K562 (cell line): Measurements from ENCODE around the gene DAD1. TPM values are rescaled to one million over a fixed set of nuclear protein-coding genes. Genes with fewer than 3 reads are reported as not detected.

ENCODE experiments used
- ARID1B ChIP-seq: fragments of 450-650 bp; IDR thresholded peaks from 2 replicates; pipeline ENCODE4 v1.6.1; 2016; ENCODE audit warnings: antibody characterized with exemption, mild to moderate bottlenecking, inconsistent platforms
- CBFA2T2 ChIP-seq: fragments of 450-650 bp; conservative IDR thresholded peaks from 2 replicates; pipeline ENCODE4 v1.6.1; 2017; ENCODE audit warnings: mild to moderate bottlenecking
- CBFA2T3 ChIP-seq: fragments of 450-650 bp; IDR thresholded peaks from 2 replicates; pipeline ENCODE4 v1.6.1; 2017
- CREM ChIP-seq: IDR thresholded peaks from 2 replicates; pipeline ENCODE4 v1.6.1; 2014; ENCODE audit warnings: antibody characterized with exemption, low read depth
- E2F5 ChIP-seq: sonication (generic); formaldehyde crosslinking; IDR thresholded peaks from 2 replicates; pipeline ENCODE4 v1.8.0; 2022; ENCODE audit warnings: mild to moderate bottlenecking, missing genetic modification reagents
- E2F6 ChIP-seq, 2 experiments: IDR thresholded peaks; 2 replicates each; pipeline ENCODE4 v1.6.1; 2011; ENCODE audit warnings: borderline replicate concordance in 1 of 2, control low read depth in 1 of 2, low read depth in 1 of 2, low read length in 1 of 2, mild to moderate bottlenecking in 1 of 2, mixed read lengths in 1 of 2, moderate library complexity in 1 of 2; ENCODE audit not compliant: insufficient read depth in 1 of 2, insufficient read length in 1 of 2, poor library complexity in 1 of 2, severe bottlenecking in 1 of 2; ENCODE audit errors: extremely low read depth in 1 of 2
- EP300 ChIP-seq: IDR thresholded peaks from 2 replicates; pipeline ENCODE4 v1.6.1; 2012; ENCODE audit warnings: low read length, improper control_type of control experiment
- HNRNPL ChIP-seq: fragments of 200-400 bp; formaldehyde crosslinking; IDR thresholded peaks from 2 replicates; pipeline ENCODE4 v1.6.1; 2017; ENCODE audit warnings: low read depth, mild to moderate bottlenecking, low read length
- L3MBTL2 ChIP-seq: fragments of 450-650 bp; IDR thresholded peaks from 2 replicates; pipeline ENCODE4 v1.6.1; 2016; ENCODE audit warnings: mild to moderate bottlenecking, moderate library complexity
- POLR2AphosphoS5 ChIP-seq: IDR thresholded peaks from 2 replicates; pipeline ENCODE4 v1.6.1; 2011; ENCODE audit warnings: mild to moderate bottlenecking, low read depth, low read length, moderate library complexity; ENCODE audit not compliant: control insufficient read depth, insufficient read depth
- RCOR1 ChIP-seq, 2 experiments: IDR thresholded peaks; 2 replicates each; pipeline ENCODE4 v1.6.1; 2012; ENCODE audit warnings: low read depth in 2 of 2, low read length in 2 of 2, borderline replicate concordance in 1 of 2, improper control_type of control experiment in 1 of 2
- STAG1 ChIP-seq: sonication (generic); formaldehyde crosslinking; IDR thresholded peaks from 2 replicates; pipeline ENCODE4 v1.5.0; 2020; ENCODE audit warnings: missing genetic modification reagents, borderline replicate concordance
- TAL1 ChIP-seq: fragments of 450-650 bp; IDR thresholded peaks from 2 replicates; pipeline ENCODE4 v1.6.1; 2016; ENCODE audit warnings: mild to moderate bottlenecking
- ZNF121 ChIP-seq: sonication (generic); formaldehyde crosslinking; conservative IDR thresholded peaks from 2 replicates; pipeline ENCODE4 v1.8.0; 2022; ENCODE audit warnings: missing genetic modification reagents
- ZNF146 ChIP-seq: IDR thresholded peaks from one replicate; pipeline ENCODE4 v1.6.1; 2018; ENCODE audit warnings: missing compliant biosample characterization; ENCODE audit not compliant: unreplicated experiment
- ZNF584 ChIP-seq: fragments of 200-800 bp; sonication (Bioruptor generic); IDR thresholded peaks from 2 replicates; pipeline ENCODE4 v1.6.1; 2016; ENCODE audit warnings: low read depth, mild to moderate bottlenecking, missing genetic modification characterization, missing compliant biosample characterization
- ZNF717 ChIP-seq: fragments of 250-450 bp; sonication (Bioruptor Pico); IDR thresholded peaks from 2 replicates; pipeline ENCODE4 v1.5.0; 2021
- polyA plus RNA-seq, 8 experiments: library from polyadenylated mRNA; depleted of rRNA in 4 of 8; stranded (reverse) in 5 of 8; unstranded in 3 of 8; fragments of >200 nt; fragmentation: Nextera tagmentation in 2 of 8; fragmentation: Illumina TruSeq in 1 of 8; extraction: Ambion mirVana in 2 of 8; extraction: Trizol in 1 of 8; gene quantifications; 2 replicates each; pipeline versions ENCODE4 v1.2.1 to v1.2.3, GENCODE V29; 2011 to 2014; ENCODE audit warnings: inconsistent platforms in 1 of 8, missing spikeins in 1 of 8
- total RNA-seq, 7 experiments: library from RNA; depleted of rRNA in 6 of 7; stranded (reverse); fragments of >200 nt in 6 of 7; fragmentation: Illumina TruSeq in 2 of 7; extraction: Trizol in 2 of 7; gene quantifications; 2 replicates each; pipeline versions ENCODE4 v1.2.1 to v1.2.3, GENCODE V29; 2011 to 2021; ENCODE audit warnings: low replicate concordance in 1 of 7
- TF ChIP-seq, protein P1 (sequence below), 2 experiments: fragments of 200-800 bp in 1 of 2; sonication (Bioruptor generic) in 1 of 2; sonication (generic) in 1 of 2; formaldehyde crosslinking in 1 of 2; IDR thresholded peaks in 1 of 2; conservative IDR thresholded peaks in 1 of 2; 2 replicates each; pipeline versions ENCODE4 v1.5.0 to v1.6.1; 2016 to 2020; ENCODE audit warnings: missing compliant biosample characterization in 1 of 2, missing genetic modification characterization in 1 of 2, missing genetic modification reagents in 1 of 2

The DAD1 gene
- total and polyA plus RNA-seq, 9 of the 15 experiments (the other 6 are each of a cell fraction or from before 2014, with no cell fraction given): 104 to 617 (median 222) TPM

GRCh38 chr14:22560662-22561365, 28.2 kb downstream of the DAD1 start (continued):
- TF ChIP-seq ZNF584 (CRISPR knock-in tag) (0 out of 2 replicates have a peak, but pooled peaks have one; percentile 47), ARID1B (0 out of 2 replicates have a peak, but pooled peaks have one; percentile 39), STAG1 (CRISPR knock-in tag) (no peak), E2F5 (no peak), HNRNPL (no peak), CBFA2T3 (peak; percentile 86), EP300 (peak; percentile 37; the same call in 1 of the 2 replicates), L3MBTL2 (peak; percentile 24; the same call in 1 of the 2 replicates), TAL1 (peak; percentile 35; the same call in 1 of the 2 replicates), ZNF146 (CRISPR knock-in tag) (no peak), CREM (peak; percentile 44; the same call in 1 of the 2 replicates), RCOR1 (IDR thresholded peaks at IDR 0.05; ENCODE audit: borderline replicate concordance in 1 of 2, low read depth in 2 of 2, low read length in 2 of 2) (0 out of 4 replicates have a peak, but pooled peaks of 1 of the 2 experiments have one; percentile 16), E2F6 (IDR thresholded peaks at IDR 0.05; ENCODE audit: borderline replicate concordance in 1 of 2, extremely low read depth in 1 of 2, insufficient read depth in 1 of 2, insufficient read length in 1 of 2, low read depth in 1 of 2, low read length in 1 of 2, poor library complexity in 1 of 2, severe bottlenecking in 1 of 2) (peak in 1 of 2 experiments; percentile 21), ZNF121 (no peak), POLR2AphosphoS5 (peak; percentile 44; the same call in 1 of the 2 replicates), CBFA2T2 (peak; percentile 69), ZNF717 (CRISPR knock-in tag) (no peak)
- TF ChIP-seq, protein P1, sequence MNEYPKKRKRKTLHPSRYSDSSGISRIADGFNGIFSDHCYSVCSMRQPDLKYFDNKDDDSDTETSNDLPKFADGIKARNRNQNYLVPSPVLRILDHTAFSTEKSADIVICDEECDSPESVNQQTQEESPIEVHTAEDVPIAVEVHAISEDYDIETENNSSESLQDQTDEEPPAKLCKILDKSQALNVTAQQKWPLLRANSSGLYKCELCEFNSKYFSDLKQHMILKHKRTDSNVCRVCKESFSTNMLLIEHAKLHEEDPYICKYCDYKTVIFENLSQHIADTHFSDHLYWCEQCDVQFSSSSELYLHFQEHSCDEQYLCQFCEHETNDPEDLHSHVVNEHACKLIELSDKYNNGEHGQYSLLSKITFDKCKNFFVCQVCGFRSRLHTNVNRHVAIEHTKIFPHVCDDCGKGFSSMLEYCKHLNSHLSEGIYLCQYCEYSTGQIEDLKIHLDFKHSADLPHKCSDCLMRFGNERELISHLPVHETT (CRISPR knock-in tag; conservative IDR thresholded peaks at IDR 0.05 in 1 of 2, IDR thresholded peaks at IDR 0.05 in 1 of 2): no peak
